ENCODE data around the gene DOCK11.
"Not testable (repeated sequence)": the region's sequence is repeated elsewhere in the genome, so short reads cannot be mapped to it uniquely, and the experiment has no call there.

DOCK11 gene

DNA sequence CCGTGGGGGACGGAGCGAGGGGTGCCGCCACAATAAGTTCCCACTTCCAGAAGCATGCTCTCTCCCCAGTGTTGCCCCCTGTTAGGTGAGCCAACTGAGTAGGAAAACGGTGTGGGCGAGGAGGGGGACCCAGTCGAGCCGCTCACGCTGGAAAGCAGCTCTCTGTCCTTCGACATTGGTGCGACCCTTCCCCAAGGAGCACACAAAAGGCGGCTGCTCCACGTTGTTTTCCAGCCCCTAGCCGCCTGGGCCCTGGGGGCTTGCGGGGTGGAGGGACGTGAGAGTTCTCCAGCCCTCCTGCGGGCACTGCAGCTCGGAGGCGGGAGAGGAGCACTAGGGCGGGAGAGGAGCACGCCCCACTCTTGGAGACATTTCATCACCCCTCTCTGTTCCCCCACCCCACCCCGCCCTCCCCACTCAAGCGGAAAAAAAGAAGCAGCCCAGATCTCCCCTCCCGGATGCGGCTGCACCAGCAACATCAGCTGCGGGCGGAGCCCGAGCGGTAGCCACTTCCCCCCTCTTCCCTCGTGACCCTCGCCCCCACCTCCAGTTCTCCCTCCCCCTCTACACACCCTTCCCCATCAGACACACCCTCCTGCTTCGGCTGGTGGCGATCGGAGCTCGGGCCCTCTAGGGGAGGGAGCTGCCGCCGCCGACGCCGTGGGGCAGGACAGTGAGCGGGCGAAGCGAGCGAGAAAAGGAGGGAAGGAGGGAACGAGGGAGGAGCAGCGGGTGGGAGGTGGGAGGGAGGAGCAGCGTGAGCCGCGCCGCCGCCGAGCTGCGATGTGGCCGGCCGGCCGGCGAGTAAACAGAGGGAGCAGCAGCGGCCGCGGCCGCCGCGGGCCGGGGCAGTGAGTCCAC lies at the start of gene DOCK11:
DOCK11 (plus strand) TSS at position 755 of the 861 bp plus-strand sequence. CDS start 157 bp downstream, outside the sequence.
- DNase-seq (ENCODE audit: low read depth), result peak; percentile 89

DNA sequence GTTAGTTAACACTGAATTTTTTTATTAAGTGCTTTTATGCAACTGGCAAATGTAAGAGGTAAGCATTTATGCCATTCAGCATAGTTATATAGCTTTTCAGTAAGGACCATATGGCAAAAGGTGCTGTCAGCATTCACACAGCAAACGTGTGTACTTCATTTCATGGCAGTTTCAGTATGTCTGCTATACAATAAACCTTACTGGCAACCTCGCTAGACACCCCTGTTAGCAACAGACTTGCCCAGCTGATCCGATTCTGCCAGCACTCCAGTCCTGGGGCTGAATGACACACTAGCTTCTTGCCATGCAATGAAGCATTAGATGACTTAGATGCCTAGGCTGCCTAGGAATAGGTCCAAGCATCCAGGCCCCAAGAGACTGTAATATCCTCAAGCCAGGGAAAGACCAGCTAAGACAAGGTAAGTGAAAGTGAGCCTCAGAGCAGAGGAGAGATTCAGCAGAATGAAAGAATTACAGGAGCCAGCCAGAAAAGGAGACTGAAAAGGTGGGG lies 47.3 kb upstream of the DOCK11 start:
- DNase-seq (ENCODE audit: low read depth), result no peak

DNA sequence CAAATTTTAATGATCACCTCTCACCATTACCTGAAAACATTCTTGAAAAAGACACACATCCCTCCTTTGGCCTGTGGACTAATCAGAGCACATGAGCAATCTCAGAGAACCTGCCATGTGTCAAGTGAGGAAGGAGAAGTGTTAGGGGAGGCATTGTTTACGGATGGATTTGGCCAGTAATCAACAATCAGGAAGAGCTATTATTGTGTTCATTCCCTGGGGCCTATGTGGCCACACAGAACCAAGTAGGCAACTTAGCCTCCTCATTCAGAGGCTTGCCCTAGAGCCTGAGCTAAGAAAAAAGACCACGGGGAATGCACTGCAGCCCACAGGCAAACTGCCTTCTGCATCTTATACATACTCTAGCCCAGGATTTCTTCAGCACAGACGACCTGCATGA lies 40.6 kb upstream of the DOCK11 start:
- no peak for DNase-seq (ENCODE audit: low read depth)

DNA sequence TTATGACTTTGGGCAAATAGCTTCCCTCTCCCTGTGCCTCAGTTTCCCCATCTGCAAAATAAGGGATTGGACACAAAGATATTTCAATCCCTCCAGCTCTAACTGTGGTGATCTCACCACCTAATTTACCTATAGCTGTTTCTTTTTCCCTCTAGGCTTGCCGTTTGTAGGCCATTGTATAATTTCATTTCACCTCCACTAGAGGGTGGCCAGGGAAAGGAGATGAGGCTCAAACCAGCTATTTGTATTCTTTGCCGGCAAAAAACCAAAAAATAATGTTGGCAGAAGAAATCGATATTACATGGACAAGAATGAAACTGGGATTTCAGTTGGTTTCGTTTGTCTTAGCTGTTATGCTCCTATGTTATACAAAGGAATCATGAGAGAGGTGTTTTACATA lies 36.1 kb upstream of the DOCK11 start:
- peak; percentile 34 for DNase-seq (ENCODE audit: low read depth)

DNA sequence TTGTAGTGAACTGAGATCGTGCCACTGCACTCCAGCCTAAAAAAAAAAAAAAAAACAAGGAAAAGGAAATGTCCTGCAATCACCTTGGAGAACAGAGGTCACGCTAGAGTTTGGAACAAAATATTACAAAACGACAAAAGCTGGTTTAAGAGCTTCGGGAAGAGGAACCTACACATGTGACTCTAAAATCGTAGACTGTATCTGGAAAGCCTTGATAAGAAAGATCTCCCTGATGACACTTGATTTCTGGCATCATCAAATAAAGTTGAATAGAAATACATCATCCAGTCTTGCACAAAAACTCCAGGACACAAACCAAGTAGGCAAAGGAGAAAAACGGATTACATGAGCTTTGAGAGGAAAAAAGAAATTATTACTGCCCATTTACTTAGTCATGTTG lies 31.1 kb upstream of the DOCK11 start:
- no peak for DNase-seq (ENCODE audit: low read depth)

DNA sequence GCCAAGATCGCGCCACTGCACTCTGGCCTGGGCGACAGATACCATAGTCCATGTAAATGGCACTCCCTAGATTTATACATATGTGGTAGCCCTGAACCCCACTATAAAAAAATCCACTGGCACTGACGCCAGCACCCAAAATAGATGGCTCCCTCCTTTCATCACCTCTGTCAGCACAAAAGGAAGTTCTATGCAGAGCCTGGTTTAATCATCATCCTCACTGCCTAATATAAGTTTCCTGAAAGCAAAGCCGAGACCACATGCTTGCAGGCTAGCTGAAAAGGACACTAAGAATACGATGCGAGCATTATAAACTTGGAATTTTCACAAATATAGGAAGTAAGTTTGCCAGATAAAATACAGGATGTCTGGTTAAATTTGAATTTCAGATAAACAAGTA lies 27.5 kb upstream of the DOCK11 start:
- DNase-seq (ENCODE audit: low read depth), result no peak

DNA sequence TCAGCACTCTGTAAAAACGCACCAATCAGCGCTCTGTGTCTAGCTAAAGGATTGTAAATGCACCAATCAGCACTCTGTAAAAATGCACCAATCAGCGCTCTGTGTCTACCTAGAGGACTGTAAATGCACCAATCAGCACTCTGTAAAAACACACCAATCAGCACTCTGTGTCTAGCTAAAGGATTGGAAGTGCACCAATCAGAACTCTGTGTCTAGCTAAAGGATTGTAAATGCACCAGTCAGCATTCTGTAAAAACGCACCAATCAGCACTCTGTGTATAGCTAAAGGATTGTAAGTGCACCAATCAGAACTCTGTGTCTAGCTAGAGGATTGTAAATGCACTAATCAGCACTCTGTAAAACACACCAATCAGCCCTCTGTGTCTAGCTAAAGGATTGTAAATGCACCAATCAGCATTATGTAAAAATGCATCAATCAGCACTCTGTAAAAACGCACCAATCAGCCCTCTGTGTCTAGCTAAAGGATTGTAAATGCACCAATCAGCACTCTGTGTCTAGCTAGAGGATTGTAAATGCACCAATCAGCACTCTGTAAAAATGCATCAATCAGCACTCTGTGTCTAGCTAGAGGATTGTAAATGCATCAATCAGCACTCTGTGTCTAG lies 24.8 kb upstream of the DOCK11 start:
- DNase-seq (ENCODE audit: low read depth), result not testable (repeated sequence)

DNA sequence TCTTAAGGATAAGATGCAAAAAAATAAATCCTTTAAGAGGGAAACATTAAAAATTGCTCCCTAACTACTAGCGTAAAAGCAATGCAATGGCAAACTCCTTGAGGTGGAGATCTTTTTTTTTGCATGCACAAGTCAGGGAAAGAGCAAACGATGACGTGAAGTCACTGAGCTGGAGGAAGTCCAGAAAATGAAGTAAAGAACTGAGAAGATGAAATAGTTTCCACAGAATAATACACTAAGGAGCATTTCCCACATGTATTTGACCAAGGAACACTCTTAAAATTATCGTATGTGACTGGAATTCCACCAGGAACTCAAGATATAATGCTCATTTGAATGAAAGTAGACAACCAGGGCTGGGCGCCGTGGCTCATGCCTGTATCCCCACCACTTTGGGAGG lies 21.0 kb upstream of the DOCK11 start:
- no peak for DNase-seq (ENCODE audit: low read depth)

DNA sequence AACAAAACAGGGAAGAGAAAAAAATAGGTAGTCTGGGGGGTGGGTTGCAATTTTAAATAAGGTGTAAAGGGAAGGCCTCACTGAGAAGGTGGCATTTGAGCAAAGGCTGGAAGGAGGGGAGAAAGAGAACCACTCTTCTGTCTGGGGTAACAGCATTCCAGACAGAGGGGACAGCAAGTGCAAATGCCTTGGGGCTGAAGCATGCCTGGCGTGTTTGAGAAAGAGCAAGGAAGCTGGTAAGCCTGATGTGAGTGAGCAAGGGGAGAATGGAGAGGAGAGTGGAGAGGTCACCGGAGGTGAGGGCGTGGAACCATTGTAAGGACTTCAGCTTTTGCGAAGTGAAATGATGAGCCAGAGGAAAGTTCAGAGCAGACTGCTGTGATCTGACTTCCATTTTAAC lies 19.7 kb upstream of the DOCK11 start:
- no peak for DNase-seq (ENCODE audit: low read depth)

DNA sequence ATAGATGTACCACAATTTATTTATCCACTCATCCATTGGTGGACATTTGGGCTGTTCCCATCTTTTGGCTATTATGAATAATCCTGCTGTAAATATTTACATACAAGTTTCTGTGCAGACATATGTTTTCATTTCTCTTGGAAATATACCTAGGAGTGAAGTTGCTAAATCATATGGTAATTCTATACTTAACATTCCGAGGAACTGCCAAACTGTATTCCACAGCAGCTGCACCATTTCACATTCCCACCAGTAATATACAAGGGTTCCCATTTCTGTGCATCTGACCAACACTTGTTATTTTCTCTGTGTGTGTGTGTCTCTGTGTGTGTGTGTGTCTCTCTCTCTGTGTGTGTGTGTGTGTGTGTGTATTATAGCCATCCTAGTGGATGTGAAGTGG lies 15.4 kb upstream of the DOCK11 start:
- DNase-seq (ENCODE audit: low read depth), result no peak

DNA sequence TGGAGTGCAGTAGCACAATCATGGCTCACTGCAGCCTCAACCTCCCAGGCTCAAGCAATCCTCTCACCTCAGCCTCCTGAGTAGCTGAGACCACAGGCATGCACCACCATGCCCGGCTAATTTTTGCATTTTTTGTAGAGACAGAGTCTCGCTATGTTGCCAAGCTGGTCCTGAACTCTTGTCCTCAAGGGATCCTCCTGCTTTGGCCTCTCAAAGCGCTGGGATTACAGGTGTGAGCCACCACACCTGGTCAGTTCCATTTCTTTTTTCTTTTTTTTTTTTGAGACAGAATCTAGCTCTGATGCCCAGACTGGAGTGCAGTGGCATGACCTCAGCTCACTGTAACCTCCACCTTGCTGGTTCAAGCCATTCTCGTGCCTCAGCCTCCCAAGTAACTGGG lies 13.2 kb upstream of the DOCK11 start:
- DNase-seq (ENCODE audit: low read depth), result not testable (repeated sequence)

DNA sequence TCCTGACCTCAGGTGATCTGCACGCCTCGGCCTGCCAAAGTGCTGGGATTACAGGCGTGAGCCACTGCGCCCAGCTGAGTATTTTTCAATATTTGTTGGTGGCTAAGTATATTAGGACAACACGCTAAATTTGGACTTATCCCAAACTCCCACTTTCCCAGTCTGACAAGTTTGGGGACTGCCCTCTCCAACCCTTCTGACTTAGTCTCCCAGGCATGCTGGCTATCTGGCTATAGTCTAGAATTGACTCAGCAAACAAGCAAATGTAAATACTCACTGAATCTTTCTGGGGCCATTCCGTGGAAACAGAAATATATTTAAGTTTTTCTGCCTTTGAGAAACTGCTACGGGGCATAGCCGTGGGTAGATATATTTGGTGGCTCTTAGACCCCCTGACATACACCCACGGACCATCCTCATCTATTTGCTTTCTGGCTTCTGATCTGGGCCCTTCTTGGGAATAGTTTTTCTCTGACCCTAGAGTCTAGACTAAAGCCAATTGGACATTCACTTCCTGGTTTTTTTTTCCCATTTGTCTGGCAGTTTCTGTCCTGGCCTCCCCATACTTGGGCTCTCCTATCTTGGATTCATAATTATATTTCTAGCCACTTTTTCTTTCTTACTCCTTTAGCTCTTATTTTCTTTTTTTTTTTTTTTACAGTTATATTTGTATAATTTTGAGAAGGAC lies 11.3 kb upstream of the DOCK11 start:
- no peak for DNase-seq (ENCODE audit: low read depth)

DNA sequence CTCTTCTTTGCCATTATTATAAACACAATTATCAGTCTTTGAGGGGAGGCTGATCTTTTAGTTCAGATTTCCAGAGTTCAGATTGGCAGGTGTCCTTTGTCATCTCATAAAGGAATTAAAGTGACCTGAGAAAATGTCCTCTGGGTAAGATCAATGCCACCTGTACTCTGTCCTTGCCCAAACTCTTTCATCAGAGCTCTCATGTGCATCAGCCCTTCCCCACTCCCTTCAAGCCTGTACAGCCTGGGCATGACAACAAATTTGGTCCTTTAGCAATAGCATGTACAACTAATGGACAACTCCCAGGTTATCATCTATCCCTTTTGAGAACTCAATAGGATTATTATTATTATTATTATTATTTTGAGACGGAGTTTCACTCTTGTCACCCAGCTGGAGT lies 8.9 kb upstream of the DOCK11 start:
- DNase-seq (ENCODE audit: low read depth), result not testable (repeated sequence)

DNA sequence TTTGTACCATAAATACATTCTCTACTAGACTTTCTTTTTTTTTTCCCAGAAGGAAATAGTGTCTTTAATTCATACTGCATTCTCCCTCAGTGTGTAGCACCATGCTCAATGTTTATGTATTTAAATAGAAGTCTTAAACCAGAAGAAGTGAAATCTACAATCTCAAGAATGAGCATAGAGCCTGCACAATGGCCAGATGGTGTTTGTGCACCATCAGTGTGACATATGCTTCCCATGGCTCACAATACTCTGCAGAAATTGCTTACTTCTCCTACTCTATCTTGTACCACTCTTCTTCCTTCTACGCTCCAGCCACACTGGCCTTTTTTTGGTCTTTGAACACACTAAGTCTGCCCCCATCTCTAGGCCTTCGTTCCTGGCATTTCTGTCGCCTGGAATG lies 2.6 kb upstream of the DOCK11 start:
- no peak for DNase-seq (ENCODE audit: low read depth)

DNA sequence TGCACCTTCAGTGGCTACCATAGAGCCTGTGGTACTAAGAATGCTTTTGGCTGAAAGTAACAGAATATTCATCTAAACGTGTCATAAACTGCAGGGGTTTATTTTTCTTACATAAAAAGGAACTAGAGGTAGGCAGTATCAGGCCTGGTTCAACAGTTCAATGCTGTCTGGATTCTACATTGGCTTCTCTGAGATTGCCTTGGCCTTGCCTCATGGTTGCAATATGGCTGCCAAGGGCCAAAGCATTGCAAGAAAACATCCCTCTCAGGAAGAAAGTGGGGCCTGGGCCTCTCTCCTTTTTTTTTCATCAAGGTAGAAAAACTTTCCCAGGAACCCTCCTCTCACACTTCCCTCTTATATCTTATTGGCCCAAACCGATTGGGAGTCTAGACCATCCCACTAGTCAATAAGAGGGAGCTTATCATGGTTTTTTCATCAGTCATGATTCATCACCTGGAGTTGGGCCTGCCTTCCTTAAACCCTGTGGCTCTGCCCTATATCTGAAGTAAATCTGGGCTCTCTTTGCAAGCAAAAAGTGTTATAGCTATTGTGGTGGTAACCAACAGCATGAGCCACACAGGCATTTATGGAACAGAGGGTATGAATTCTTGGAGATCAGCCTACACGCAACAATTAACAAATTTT lies 1.8 kb upstream of the DOCK11 start:
- no peak for DNase-seq (ENCODE audit: low read depth)

DNA sequence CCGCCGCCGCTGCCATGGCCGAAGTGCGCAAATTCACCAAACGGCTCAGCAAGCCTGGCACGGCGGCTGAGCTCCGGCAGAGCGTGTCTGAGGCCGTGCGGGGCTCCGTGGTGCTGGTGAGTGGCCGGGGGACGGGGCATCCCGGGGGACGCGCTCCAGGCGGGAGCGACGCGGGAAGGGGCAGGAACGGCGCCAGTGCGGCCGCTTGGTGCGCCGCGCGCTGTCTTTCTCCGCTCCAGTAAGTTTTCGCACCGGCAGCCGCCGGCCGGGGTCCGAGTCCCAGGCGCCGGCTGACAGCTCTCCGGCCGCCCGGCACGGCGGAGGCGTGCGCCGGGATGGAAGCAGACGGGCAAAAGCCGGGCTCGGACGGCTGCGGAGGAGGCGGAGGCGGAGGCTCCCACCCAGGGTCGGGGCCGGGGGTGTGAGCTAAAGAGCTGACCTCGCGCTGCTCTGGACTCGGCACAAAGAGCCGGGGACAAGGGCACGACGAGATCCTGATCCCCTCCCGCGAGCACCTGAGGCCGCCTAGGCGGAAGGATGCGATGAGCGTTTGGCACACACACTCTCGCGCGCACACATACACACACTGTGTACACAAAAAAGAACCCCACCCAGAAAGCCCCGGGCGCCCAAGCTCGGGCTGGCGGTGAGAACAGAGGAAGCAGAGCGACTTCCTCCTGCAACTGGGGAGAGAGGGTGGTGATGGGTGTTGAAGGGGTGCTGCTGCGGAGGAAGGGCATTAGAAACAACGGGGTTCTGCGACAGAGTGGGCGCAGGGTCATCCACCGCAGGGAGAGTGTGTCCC lies 545 bp downstream of the DOCK11 start:
- no peak for DNase-seq (ENCODE audit: low read depth)

DNA sequence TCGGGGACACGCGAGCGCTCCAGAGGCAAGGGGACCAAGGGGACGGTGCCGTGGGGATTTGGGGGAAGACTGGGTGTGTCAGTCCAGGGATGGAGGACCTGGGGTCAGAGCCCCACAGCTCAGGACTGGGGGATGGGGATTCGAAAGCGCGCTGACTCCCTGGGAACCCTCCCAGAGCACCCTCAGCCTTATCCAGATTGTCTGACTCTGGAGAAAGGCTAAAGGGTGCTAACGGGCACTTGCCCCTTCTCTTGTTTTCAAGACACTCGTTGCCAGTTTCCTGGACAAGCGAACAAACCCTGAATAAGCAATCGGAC lies 1.1 kb downstream of the DOCK11 start:
- no peak for DNase-seq (ENCODE audit: low read depth)

DNA sequence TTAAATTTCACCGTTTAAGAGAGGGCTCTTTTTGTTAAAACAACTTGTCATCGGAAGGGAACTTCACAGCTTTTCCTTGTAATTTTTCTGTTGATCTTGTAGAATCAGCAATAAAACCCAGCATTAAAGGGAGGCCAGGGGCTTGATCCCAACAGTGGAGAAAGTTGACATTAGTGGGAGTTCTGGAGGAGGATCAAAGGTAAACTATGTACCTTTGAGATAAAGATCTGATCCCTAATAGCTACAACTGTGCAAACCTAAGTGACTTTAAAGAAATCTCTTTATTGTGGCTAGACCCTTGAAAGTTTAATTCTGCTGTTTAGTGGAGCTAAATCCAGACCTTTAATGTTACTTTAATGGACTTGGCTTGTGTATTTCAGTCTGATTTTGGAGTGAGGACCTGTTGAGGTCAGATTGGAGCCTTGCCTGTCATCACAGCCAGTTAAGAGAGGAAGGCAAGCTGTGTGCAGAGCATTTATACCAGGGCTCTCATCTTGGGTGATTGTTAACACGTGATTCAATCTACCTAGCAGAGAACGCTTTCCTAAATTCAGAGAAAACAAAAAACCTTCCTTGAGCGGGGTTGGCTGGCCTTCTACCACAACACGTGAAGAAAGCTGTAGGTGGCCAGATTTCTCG lies 1.7 kb downstream of the DOCK11 start:
- no peak for DNase-seq (ENCODE audit: low read depth)

DNA sequence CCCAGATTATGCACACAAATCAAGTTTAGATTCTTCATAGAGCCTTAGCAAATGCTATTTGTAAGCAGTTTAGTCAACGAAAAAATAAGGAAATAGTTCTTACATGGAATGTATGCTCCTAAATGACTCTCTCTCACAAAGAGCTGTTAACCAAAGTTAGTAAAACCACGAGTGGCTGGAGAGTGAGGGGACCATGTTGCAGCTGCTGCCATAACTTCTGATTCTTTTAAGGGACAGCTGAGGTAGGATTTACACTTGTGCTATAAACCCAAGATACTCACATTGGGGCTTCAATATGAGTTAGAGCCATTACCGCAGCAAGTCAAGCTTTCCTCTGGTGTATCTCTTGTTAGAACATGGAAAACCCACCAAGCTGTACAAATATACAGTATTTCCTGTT lies 2.7 kb downstream of the DOCK11 start:
- no peak for DNase-seq (ENCODE audit: low read depth)

DNA sequence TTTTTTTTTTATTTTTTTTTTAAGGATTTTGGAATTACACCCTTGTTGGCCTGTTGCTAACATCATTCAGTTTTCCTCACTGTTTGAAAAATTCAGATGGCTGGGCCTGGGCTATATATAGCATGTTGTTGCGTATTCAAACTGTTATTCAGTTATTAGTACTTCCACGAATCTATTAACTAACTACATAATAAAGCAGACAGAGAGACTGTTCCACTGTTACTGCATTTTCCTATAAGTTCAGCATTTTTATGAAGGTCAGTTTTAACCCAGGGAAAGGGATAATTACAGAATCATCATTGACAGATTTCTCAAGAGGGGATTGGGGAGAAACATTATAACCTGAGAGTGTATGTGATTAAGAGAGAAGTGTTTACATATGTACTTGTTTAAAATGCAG lies 3.1 kb downstream of the DOCK11 start:
- DNase-seq (ENCODE audit: low read depth), result no peak

DNA sequence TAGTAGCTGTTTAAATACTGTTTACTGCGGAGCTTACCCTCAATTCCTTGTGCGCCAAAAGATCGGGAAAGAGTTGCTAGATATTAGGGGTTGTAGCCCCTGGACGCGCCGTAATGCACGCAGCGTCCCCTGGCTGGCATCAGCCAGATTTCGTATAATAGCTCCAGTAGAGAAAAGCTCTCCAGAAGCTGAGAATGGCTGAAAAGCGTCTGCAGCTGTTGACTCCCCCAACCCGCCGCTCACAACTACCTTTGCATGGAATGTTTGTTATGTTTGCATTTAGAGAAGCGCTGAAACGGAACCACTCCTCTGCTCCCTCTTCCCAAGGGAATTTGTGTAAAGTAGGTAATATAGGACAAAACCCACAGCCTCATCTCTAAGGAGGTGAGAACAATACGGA lies 3.7 kb downstream of the DOCK11 start:
- DNase-seq (ENCODE audit: low read depth), result no peak

Data from amniotic epithelial cell (primary cell).